HepG2 (cell line): ENCODE results near the gene NUP85. TPM values are rescaled to one million over a fixed set of nuclear protein-coding genes. Genes with fewer than 3 reads are reported as not detected.

ENCODE experiments used
- ARNT2 ChIP-seq: sonication (generic); formaldehyde crosslinking; IDR thresholded peaks from 2 replicates; pipeline ENCODE4 v1.8.0; 2022; ENCODE audit warnings: mild to moderate bottlenecking, low read depth, missing genetic modification reagents, moderate library complexity
- ATF1 ChIP-seq: IDR thresholded peaks from 2 replicates; pipeline ENCODE4 v1.6.1; 2016; ENCODE audit warnings: mild to moderate bottlenecking, control low read depth
- ATF7 ChIP-seq, 2 experiments: fragments of 450-650 bp in 1 of 2; sonication (generic) in 1 of 2; formaldehyde crosslinking in 1 of 2; IDR thresholded peaks; 2 replicates each; pipeline versions ENCODE4 v1.4.0 to v1.6.1; 2016 to 2020; ENCODE audit warnings: antibody characterized with exemption in 1 of 2, mild to moderate bottlenecking in 1 of 2, missing genetic modification reagents in 1 of 2
- BCLAF1 ChIP-seq: fragments of 450-650 bp; IDR thresholded peaks from 2 replicates; pipeline ENCODE4 v1.6.1; 2017; ENCODE audit warnings: mild to moderate bottlenecking
- DMAP1 ChIP-seq: IDR thresholded peaks from 2 replicates; pipeline ENCODE4 v1.6.1; 2016
- HNRNPLL ChIP-seq: fragments of 200-400 bp; formaldehyde crosslinking; IDR thresholded peaks from 2 replicates; pipeline ENCODE4 v1.6.1; 2017; ENCODE audit warnings: mild to moderate bottlenecking, low read depth, low read length; ENCODE audit not compliant: poor library complexity, severe bottlenecking
- IRF1 ChIP-seq: sonication (generic); formaldehyde crosslinking; IDR thresholded peaks from 2 replicates; pipeline ENCODE4 v1.4.0; 2020; ENCODE audit warnings: low read depth, mild to moderate bottlenecking, missing genetic modification reagents
- MAF1 ChIP-seq: sonication (generic); formaldehyde crosslinking; IDR thresholded peaks from 2 replicates; pipeline ENCODE4 v1.5.0; 2020; ENCODE audit warnings: missing genetic modification reagents, borderline replicate concordance
- MAFF ChIP-seq: IDR thresholded peaks from 2 replicates; pipeline ENCODE4 v1.6.1; 2011; ENCODE audit warnings: low read depth, low read length, improper control_type of control experiment
- PRPF4 ChIP-seq: fragments of 200-400 bp; formaldehyde crosslinking; IDR thresholded peaks from 2 replicates; pipeline ENCODE4 v1.6.1; 2016; ENCODE audit warnings: low read length, low read depth; ENCODE audit not compliant: poor library complexity, severe bottlenecking
- RFXAP ChIP-seq: sonication (generic); formaldehyde crosslinking; IDR thresholded peaks from 2 replicates; pipeline ENCODE4 v1.4.0; 2020; ENCODE audit warnings: missing genetic modification reagents, borderline replicate concordance
- SMYD3 ChIP-seq: sonication (generic); formaldehyde crosslinking; IDR thresholded peaks from 2 replicates; pipeline ENCODE4 v1.8.1; 2023; ENCODE audit warnings: mild to moderate bottlenecking, missing genetic modification reagents
- SP5 ChIP-seq: IDR thresholded peaks from 2 replicates; pipeline ENCODE4 v1.6.1; 2016; ENCODE audit warnings: low read depth, borderline replicate concordance
- SSRP1 ChIP-seq: IDR thresholded peaks from 2 replicates; pipeline ENCODE4 v1.6.1; 2016; ENCODE audit warnings: control low read depth
- STAG1 ChIP-seq: sonication (generic); formaldehyde crosslinking; IDR thresholded peaks from 2 replicates; pipeline ENCODE4 v1.4.0; 2020; ENCODE audit warnings: missing genetic modification reagents
- USF2 ChIP-seq, 2 experiments: sonication (generic) in 1 of 2; formaldehyde crosslinking in 1 of 2; IDR thresholded peaks; 2 replicates each; pipeline versions ENCODE4 v1.5.1 to v1.6.1; 2011 to 2020; ENCODE audit warnings: borderline replicate concordance in 1 of 2, low read depth in 1 of 2, low read length in 1 of 2, mild to moderate bottlenecking in 1 of 2, missing genetic modification reagents in 1 of 2, moderate library complexity in 1 of 2
- ZFP37 ChIP-seq: sonication (generic); formaldehyde crosslinking; IDR thresholded peaks from 2 replicates; pipeline ENCODE4 v1.4.0; 2020; ENCODE audit warnings: missing genetic modification reagents, borderline replicate concordance
- ZNF414 ChIP-seq: sonication (generic); formaldehyde crosslinking; IDR thresholded peaks from 2 replicates; pipeline ENCODE4 v1.5.0; 2020; ENCODE audit warnings: missing genetic modification reagents
- ZNF441 ChIP-seq: sonication (generic); formaldehyde crosslinking; IDR thresholded peaks from 2 replicates; pipeline ENCODE4 v1.7.0; 2021; ENCODE audit warnings: missing genetic modification reagents, borderline replicate concordance
- ZNF550 ChIP-seq: sonication (generic); formaldehyde crosslinking; IDR thresholded peaks from 2 replicates; pipeline ENCODE4 v1.4.0; 2020; ENCODE audit warnings: mild to moderate bottlenecking, missing genetic modification reagents, borderline replicate concordance
- ZNF670 ChIP-seq: sonication (generic); formaldehyde crosslinking; IDR thresholded peaks from 2 replicates; pipeline ENCODE4 v1.8.0; 2022; ENCODE audit warnings: mild to moderate bottlenecking, missing genetic modification reagents, borderline replicate concordance
- ZNF674 ChIP-seq: sonication (generic); formaldehyde crosslinking; IDR thresholded peaks from 2 replicates; pipeline ENCODE4 v1.5.0; 2020; ENCODE audit warnings: low read depth, mild to moderate bottlenecking, missing genetic modification reagents
- ZNF737 ChIP-seq: sonication (generic); formaldehyde crosslinking; IDR thresholded peaks from 2 replicates; pipeline ENCODE4 v1.5.0; 2020; ENCODE audit warnings: missing genetic modification reagents, mild to moderate bottlenecking, borderline replicate concordance
- ZNF788 ChIP-seq: sonication (generic); formaldehyde crosslinking; IDR thresholded peaks from 2 replicates; pipeline ENCODE4 v1.5.0; 2020; ENCODE audit warnings: mild to moderate bottlenecking, missing genetic modification reagents, borderline replicate concordance
- polyA plus RNA-seq, 8 experiments: library from polyadenylated mRNA; depleted of rRNA in 3 of 8; stranded (reverse) in 7 of 8; unstranded in 1 of 8; fragments of >200 nt; fragmentation: Illumina TruSeq in 4 of 8; extraction: Trizol in 4 of 8; gene quantifications; 2 replicates each; pipeline versions ENCODE4 v1.2.1 to v1.2.3, GENCODE V29; 2011 to 2016; ENCODE audit warnings: low read depth in 4 of 8, missing spikeins in 1 of 8, mixed read lengths in 1 of 8; ENCODE audit not compliant: insufficient read depth in 1 of 8
- total RNA-seq, 5 experiments: library from RNA; depleted of rRNA; stranded (reverse); fragments of >200 nt; fragmentation: Illumina TruSeq; extraction: Trizol; gene quantifications; 2 replicates each; pipeline ENCODE4 v1.2.3, GENCODE V29; 2016; ENCODE audit warnings: low read depth in 1 of 5

Gene NUP85
- total and polyA plus RNA-seq, 2 of the 13 experiments (the other 11 are each of a cell fraction or from before 2014, with no cell fraction given): 89.1 to 124 TPM

- TF ChIP-seq USF2 (IDR thresholded peaks at IDR 0.05; ENCODE audit: low read depth, low read length) (no peak), USF2 (CRISPR knock-in tag; IDR thresholded peaks at IDR 0.05; ENCODE audit: borderline replicate concordance) (no peak), DMAP1 (no peak), ZNF674 (CRISPR knock-in tag) (no peak), HNRNPLL (peak; percentile 42), ZNF737 (CRISPR knock-in tag) (no peak), ZNF414 (CRISPR knock-in tag) (no peak), PRPF4 (no peak), ARNT2 (no peak), SSRP1 (0 out of 2 replicates have a peak, but pooled peaks have one; percentile 28), IRF1 (CRISPR knock-in tag) (no peak), ATF1 (no peak), ZNF441 (no peak), STAG1 (CRISPR knock-in tag) (peak; percentile 68), ZNF788 (no peak), SP5 (CRISPR knock-in tag) (no peak), ZNF550 (CRISPR knock-in tag) (no peak), ZFP37 (CRISPR knock-in tag) (no peak), RFXAP (CRISPR knock-in tag) (no peak), SMYD3 (CRISPR knock-in tag) (no peak), BCLAF1 (no peak), MAF1 (CRISPR knock-in tag) (no peak), ZNF670 (CRISPR knock-in tag) (no peak), MAFF (no peak), ATF7 (IDR thresholded peaks at IDR 0.05) (no peak), ATF7 (CRISPR knock-in tag; IDR thresholded peaks at IDR 0.05) (no peak)
These were observed 35.1 kb downstream of the NUP85 start (continued) for GRCh38 chr17:75240394-75241142.
